ENCODE data around the gene PCDH10.

Gene PCDH10
- long read RNA-seq: 0 reads

- Histone ChIP-seq H3K27ac (replicated peaks) (no peak within 1 kb of the TSS), H3K27me3 (ENCODE audit: insufficient read depth, poor library complexity, severe bottlenecking) (peaks cover 54% of the 10 kb centered on the region), H3K4me3 (replicated peaks; ENCODE audit: insufficient read depth, low read length) (no peak within 1 kb of the TSS)
- TF ChIP-seq REST (IDR thresholded peaks at IDR 0.05; ENCODE audit: insufficient replicate concordance, low read depth) (no peak), SPI1 (IDR thresholded peaks at IDR 0.05; ENCODE audit: borderline replicate concordance, low read depth) (no peak), CTCF (IDR thresholded peaks at IDR 0.05; ENCODE audit: insufficient read depth, low read length) (no peak)
- no peak for DNase-seq (ENCODE audit: low read depth in 1 of 2, low spot score in 1 of 2)
Measured at GRCh38 chr4:133148690-133149363, at the start of gene PCDH10. TSS of gene PCDH10 (plus strand) at chr4:133149294. CDS start at chr4:133150141, 847 bp downstream.

- no peak for DNase-seq (ENCODE audit: low read depth in 1 of 2, low spot score in 1 of 2)
- H3K4me3 ChIP-seq (replicated peaks; ENCODE audit: insufficient read depth, low read length): no peak overlapping the region
- TF ChIP-seq POLR2AphosphoS5 (IDR thresholded peaks at IDR 0.05; ENCODE audit: low read depth) (no peak), GABPA (IDR thresholded peaks at IDR 0.05; ENCODE audit: low read depth) (no peak), SPI1 (IDR thresholded peaks at IDR 0.05; ENCODE audit: borderline replicate concordance, low read depth) (no peak), REST (IDR thresholded peaks at IDR 0.05; ENCODE audit: insufficient replicate concordance, low read depth) (no peak), CTCF (IDR thresholded peaks at IDR 0.05; ENCODE audit: insufficient read depth, low read length) (no peak)
- no peak overlapping the region for H3K27ac ChIP-seq (replicated peaks)
- H3K27me3 ChIP-seq (ENCODE audit: insufficient read depth, poor library complexity, severe bottlenecking): no peaks in the 10 kb centered on the region
Measured at GRCh38 chr4:133102043-133102442, 47.1 kb upstream of the PCDH10 start.

GRCh38 chr4:133102612-133103409 is 46.3 kb upstream of the PCDH10 start:
- DNase-seq (ENCODE audit: low read depth in 1 of 2, low spot score in 1 of 2): no peak
- Histone ChIP-seq H3K4me3 (replicated peaks; ENCODE audit: insufficient read depth, low read length) (no peak overlapping the region), H3K27me3 (ENCODE audit: insufficient read depth, poor library complexity, severe bottlenecking) (no peaks in the 10 kb centered on the region), H3K27ac (replicated peaks) (no peak overlapping the region)
- TF ChIP-seq SPI1 (IDR thresholded peaks at IDR 0.05; ENCODE audit: borderline replicate concordance, low read depth) (no peak), CTCF (IDR thresholded peaks at IDR 0.05; ENCODE audit: insufficient read depth, low read length) (no peak), REST (IDR thresholded peaks at IDR 0.05; ENCODE audit: insufficient replicate concordance, low read depth) (no peak), GABPA (IDR thresholded peaks at IDR 0.05; ENCODE audit: low read depth) (no peak), POLR2AphosphoS5 (IDR thresholded peaks at IDR 0.05; ENCODE audit: low read depth) (no peak)
